BJ (cell line): ENCODE data around the gene INPP4A. TPM values are rescaled to one million over a fixed set of nuclear protein-coding genes. Genes with fewer than 3 reads are reported as not detected.
A peak's percentile ranks its signal among the peaks of the same experiment; 100 is the strongest.

Experiments
- CTCF ChIA-PET: fragments of 350-600 bp; formaldehyde crosslinking; extraction: SDS; loops from one replicate; lab custom pipeline; 2021; ENCODE audit warnings: antibody characterized with exemption, inconsistent platforms; lab: Yijun Ruan, JAX
- POLR2A ChIA-PET: fragments of 300-600 bp; sonication (Branson Sonifier 250); formaldehyde crosslinking; extraction: SDS; loops from one replicate; lab custom pipeline; 2021; ENCODE audit warnings: antibody characterized with exemption; lab: Charles Lee
- DNase-seq: peaks from one replicate; pipeline ENCODE4 v3.0.0-alpha.2; 2011; ENCODE audit warnings: low read depth
- H3K27me3 ChIP-seq: 2 replicates; pipeline ENCODE4 v1.6.0; 2011; ENCODE audit warnings: low read length; ENCODE audit not compliant: control insufficient read depth, insufficient read depth
- H3K36me3 ChIP-seq: 2 replicates; pipeline ENCODE4 v1.5.1; 2011; ENCODE audit warnings: low read length; ENCODE audit not compliant: control insufficient read depth, insufficient read depth
- H3K4me3 ChIP-seq: 2 replicates; pipeline ENCODE4 v1.5.1; 2011; ENCODE audit warnings: low read depth, mild to moderate bottlenecking, control low read depth, low read length
- polyA minus RNA-seq: library from RNA; depleted of rRNA, polyadenylated mRNA; stranded (reverse); fragments of >200 nt; gene quantifications from 2 replicates; pipeline ENCODE4 v1.2.3, GENCODE V29; 2011; rRNA and poly(A)+ RNA removed
- polyA plus RNA-seq: library from polyadenylated mRNA; depleted of rRNA; stranded (reverse); fragments of >200 nt; gene quantifications from 2 replicates; pipeline ENCODE4 v1.2.3, GENCODE V29; 2011; rRNA removed
- TF ChIP-seq, protein P1 (sequence below): IDR thresholded peaks from 2 replicates; pipeline ENCODE4 v1.5.1; 2011; ENCODE audit warnings: low read depth, mild to moderate bottlenecking, control low read depth, inconsistent platforms, low read length, moderate library complexity; ENCODE audit not compliant: insufficient read depth

Gene INPP4A
- polyA plus RNA-seq (13.7 and 21.0 TPM in 2 replicates), polyA minus RNA-seq (31.9 and 45.4 TPM in 2 replicates)

GRCh38 chr2:98444436-98445176, at the start of gene INPP4A:
Gene INPP4A (plus strand): TSS chr2:98444858. CDS start chr2:98520049, 75,191 bp downstream.
- ChIA-PET POLR2A (no interaction called here), CTCF (no interaction called here)
- H3K27me3 ChIP-seq, result peaks cover 2% of the 10 kb centered on the region; the same call in 1 of the 2 replicates
- TF ChIP-seq, protein P1, sequence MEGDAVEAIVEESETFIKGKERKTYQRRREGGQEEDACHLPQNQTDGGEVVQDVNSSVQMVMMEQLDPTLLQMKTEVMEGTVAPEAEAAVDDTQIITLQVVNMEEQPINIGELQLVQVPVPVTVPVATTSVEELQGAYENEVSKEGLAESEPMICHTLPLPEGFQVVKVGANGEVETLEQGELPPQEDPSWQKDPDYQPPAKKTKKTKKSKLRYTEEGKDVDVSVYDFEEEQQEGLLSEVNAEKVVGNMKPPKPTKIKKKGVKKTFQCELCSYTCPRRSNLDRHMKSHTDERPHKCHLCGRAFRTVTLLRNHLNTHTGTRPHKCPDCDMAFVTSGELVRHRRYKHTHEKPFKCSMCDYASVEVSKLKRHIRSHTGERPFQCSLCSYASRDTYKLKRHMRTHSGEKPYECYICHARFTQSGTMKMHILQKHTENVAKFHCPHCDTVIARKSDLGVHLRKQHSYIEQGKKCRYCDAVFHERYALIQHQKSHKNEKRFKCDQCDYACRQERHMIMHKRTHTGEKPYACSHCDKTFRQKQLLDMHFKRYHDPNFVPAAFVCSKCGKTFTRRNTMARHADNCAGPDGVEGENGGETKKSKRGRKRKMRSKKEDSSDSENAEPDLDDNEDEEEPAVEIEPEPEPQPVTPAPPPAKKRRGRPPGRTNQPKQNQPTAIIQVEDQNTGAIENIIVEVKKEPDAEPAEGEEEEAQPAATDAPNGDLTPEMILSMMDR, result no peak
- peak within 1 kb of the TSS; percentile 74 for H3K4me3 ChIP-seq
- DNase-seq, result no peak
- no peaks in the 10 kb centered on the region for H3K36me3 ChIP-seq

DNA sequence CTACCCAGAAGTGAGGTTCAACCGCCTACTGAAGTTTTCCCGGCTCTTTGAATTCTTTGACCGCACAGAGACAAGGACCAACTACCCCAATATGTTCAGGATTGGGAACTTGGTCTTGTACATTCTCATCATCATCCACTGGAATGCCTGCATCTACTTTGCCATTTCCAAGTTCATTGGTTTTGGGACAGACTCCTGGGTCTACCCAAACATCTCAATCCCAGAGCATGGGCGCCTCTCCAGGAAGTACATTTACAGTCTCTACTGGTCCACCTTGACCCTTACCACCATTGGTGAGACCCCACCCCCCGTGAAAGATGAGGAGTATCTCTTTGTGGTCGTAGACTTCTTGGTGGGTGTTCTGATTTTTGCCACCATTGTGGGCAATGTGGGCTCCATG, 48.7 kb upstream of the INPP4A start:
- POLR2A ChIA-PET, result no interaction called here
- no peak overlapping the region for H3K4me3 ChIP-seq
- CTCF ChIA-PET, result interaction anchor here (1.2 kb wide), 1 partner anchor 805 kb away, joined by 3 read pairs; no protein-coding TSS in a partner anchor
- H3K36me3 ChIP-seq, result no peaks in the 10 kb centered on the region
- DNase-seq, result no peak
- H3K27me3 ChIP-seq, result no peaks in the 10 kb centered on the region; the same call in 1 of the 2 replicates
- TF ChIP-seq, protein P1, result no peak

DNA sequence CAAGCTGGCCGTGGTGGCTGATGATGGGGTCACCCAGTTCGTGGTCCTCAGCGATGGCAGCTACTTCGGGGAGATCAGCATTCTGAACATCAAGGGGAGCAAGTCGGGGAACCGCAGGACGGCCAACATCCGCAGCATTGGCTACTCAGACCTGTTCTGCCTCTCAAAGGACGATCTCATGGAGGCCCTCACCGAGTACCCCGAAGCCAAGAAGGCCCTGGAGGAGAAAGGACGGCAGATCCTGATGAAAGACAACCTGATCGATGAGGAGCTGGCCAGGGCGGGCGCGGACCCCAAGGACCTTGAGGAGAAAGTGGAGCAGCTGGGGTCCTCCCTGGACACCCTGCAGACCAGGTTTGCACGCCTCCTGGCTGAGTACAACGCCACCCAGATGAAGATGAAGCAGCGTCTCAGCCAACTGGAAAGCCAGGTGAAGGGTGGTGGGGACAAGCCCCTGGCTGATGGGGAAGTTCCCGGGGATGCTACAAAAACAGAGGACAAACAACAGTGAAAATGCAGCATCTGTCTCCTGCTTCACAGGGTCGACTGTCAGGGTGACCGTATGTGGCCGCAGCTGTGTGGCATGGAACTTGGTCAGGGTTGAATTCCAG, 47.8 kb upstream of the INPP4A start:
- H3K36me3 ChIP-seq, result no peaks in the 10 kb centered on the region
- TF ChIP-seq, protein P1, result no peak
- H3K27me3 ChIP-seq, result no peaks in the 10 kb centered on the region; the same call in 1 of the 2 replicates
- ChIA-PET POLR2A (no interaction called here), CTCF (interaction anchor here (1.2 kb wide), 1 partner anchor 806 kb away, joined by 3 read pairs; no protein-coding TSS in a partner anchor)
- H3K4me3 ChIP-seq, result no peak overlapping the region
- no peak for DNase-seq

DNA sequence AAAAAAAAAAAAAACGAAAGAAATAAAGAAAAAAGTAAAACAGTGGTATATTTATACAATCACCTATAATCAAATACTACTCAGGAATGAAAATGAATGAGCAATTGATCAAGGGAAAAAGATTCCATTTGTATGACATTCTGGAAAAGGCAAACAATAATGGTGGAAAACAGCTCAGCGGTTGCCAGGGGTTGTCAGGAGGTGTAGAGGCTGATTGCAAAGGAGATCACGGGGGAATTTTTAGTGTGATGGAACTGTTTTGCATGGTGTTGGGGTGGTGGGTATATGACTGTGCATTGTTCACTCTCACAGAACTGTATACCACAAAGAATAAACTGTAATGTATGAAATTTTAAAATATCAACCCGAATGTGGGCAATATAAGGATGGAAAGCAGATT, 45.5 kb upstream of the INPP4A start:
- peaks cover 4% of the 10 kb centered on the region for H3K27me3 ChIP-seq
- no peak overlapping the region for H3K4me3 ChIP-seq
- ChIA-PET CTCF (interaction anchor here (1.2 kb wide), 1 partner anchor 14 kb away, joined by 4 read pairs; no protein-coding TSS in a partner anchor), POLR2A (no interaction called here)
- TF ChIP-seq, protein P1, result no peak
- DNase-seq, result no peak
- no peaks in the 10 kb centered on the region for H3K36me3 ChIP-seq

- ChIA-PET POLR2A (no interaction called here), CTCF (interaction anchor here (1.1 to 2.8 kb wide), 2 partner anchors 9 to 19 kb away, joined by 3 to 6 read pairs; no protein-coding TSS in a partner anchor)
- no peaks in the 10 kb centered on the region for H3K36me3 ChIP-seq
- no peak overlapping the region for H3K4me3 ChIP-seq
- no peak for DNase-seq
- TF ChIP-seq, protein P1, result no peak
- H3K27me3 ChIP-seq, result peaks cover 5% of the 10 kb centered on the region
Measured at GRCh38 chr2:98403878-98404277, 40.8 kb upstream of the INPP4A start.
